GM23338 (cell line): ENCODE results near the gene SMIM13. TPM values are rescaled to one million over a fixed set of nuclear protein-coding genes. Genes with fewer than 3 reads are reported as not detected.

Source experiments
- polyA plus RNA-seq: library from polyadenylated mRNA; unstranded; fragments of >200 nt; fragmentation: Nextera tagmentation; extraction: Ambion mirVana; gene quantifications from 2 replicates; pipeline ENCODE4 v1.2.1, GENCODE V29; 2016
- small RNA-seq: library from RNA; depleted of rRNA; stranded (forward); fragments of <200 nt; gene quantifications from one replicate; pipeline ENCODE3, GENCODE V24; 2014; ENCODE audit warnings: low replicate concordance
- total RNA-seq: library from RNA; depleted of rRNA; stranded (reverse); fragments of >200 nt; shearing (Covaris generic); gene quantifications from 2 replicates; pipeline ENCODE4 v1.2.3, GENCODE V29; 2014; rRNA removed

Gene SMIM13
- total and polyA plus RNA-seq, 2 experiments from 2014 or later = 7.2 to 12.7 TPM

Small RNA genes within 50 kb of the gene (small RNA-seq; reads per million reads assigned to genes)
- gene AL136139.1 = not detected

Other genes with a start within 250 kb of the SMIM13 start
- 0.66 TPM in 1 of 2 replicates, not detected in the other for gene GCM2, start 211.8 kb upstream of the SMIM13 start, total RNA-seq
- 0.35 TPM in 1 of 2 replicates, not detected in the other for gene GCM2, start 211.8 kb upstream of the SMIM13 start, polyA plus RNA-seq
- gene SYCP2L, start 206.8 kb upstream of the SMIM13 start, total RNA-seq = 4.9 and 11.0 TPM in 2 replicates
- gene SYCP2L, start 206.8 kb upstream of the SMIM13 start, polyA plus RNA-seq = 8.5 and 10.5 TPM in 2 replicates
- 1.6 and 1.7 TPM in 2 replicates for gene ELOVL2, start 49.5 kb upstream of the SMIM13 start, total RNA-seq
- gene ELOVL2, start 49.5 kb upstream of the SMIM13 start, polyA plus RNA-seq = 1.2 TPM in 2 replicates
- not detected in 2 replicates for gene ERVFRD-1, start 17.9 kb downstream of the SMIM13 start, total RNA-seq
- 0.06 and 0.28 TPM in 2 replicates for gene ERVFRD-1, start 17.9 kb downstream of the SMIM13 start, polyA plus RNA-seq
- gene NEDD9, start 138.8 kb downstream of the SMIM13 start, total RNA-seq = 13.0 and 17.4 TPM in 2 replicates
- 4.4 and 5.6 TPM in 2 replicates for gene NEDD9, start 138.8 kb downstream of the SMIM13 start, polyA plus RNA-seq